Measurements from ENCODE around the gene MAP4K5.
"Not testable (repeated sequence)": the region's sequence is repeated elsewhere in the genome, so short reads cannot be mapped to it uniquely, and the experiment has no call there.

The MAP4K5 gene

DNA sequence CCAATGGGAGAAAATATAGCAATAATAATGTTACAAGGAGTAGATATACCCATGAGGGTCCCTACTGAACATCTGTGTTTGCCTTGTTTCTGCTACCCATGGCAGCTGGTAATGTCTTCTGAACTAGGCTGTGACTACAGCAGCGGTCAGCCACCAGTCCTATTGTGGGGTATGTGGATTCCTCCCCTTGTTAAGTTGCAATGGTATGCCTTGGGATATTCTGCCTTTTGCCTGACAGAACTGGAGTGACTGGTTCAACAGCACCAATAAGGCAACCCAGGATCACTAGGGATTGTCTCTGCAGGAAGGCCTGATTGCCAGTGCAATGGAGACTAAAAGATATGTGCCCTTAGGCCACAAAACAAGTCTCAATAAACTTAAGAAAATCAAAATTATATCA is 17.9 kb upstream of the MAP4K5 start:
- no peak for DNase-seq (ENCODE audit: extremely low read depth, insufficient read length)
- TF ChIP-seq, protein P1, sequence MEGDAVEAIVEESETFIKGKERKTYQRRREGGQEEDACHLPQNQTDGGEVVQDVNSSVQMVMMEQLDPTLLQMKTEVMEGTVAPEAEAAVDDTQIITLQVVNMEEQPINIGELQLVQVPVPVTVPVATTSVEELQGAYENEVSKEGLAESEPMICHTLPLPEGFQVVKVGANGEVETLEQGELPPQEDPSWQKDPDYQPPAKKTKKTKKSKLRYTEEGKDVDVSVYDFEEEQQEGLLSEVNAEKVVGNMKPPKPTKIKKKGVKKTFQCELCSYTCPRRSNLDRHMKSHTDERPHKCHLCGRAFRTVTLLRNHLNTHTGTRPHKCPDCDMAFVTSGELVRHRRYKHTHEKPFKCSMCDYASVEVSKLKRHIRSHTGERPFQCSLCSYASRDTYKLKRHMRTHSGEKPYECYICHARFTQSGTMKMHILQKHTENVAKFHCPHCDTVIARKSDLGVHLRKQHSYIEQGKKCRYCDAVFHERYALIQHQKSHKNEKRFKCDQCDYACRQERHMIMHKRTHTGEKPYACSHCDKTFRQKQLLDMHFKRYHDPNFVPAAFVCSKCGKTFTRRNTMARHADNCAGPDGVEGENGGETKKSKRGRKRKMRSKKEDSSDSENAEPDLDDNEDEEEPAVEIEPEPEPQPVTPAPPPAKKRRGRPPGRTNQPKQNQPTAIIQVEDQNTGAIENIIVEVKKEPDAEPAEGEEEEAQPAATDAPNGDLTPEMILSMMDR (IDR thresholded peaks at IDR 0.05; ENCODE audit: insufficient read depth, low read length, poor library complexity, severe bottlenecking), result no peak
- H3K27me3 ChIP-seq (replicated peaks; ENCODE audit: control insufficient read depth, insufficient read depth, low read length), result no peaks in the 10 kb centered on the region
- H3K36me3 ChIP-seq (ENCODE audit: control insufficient read depth, insufficient read depth, low read length), result no peaks in the 10 kb centered on the region
- no peak overlapping the region for H3K4me3 ChIP-seq (replicated peaks; ENCODE audit: low read depth, low read length)

DNA sequence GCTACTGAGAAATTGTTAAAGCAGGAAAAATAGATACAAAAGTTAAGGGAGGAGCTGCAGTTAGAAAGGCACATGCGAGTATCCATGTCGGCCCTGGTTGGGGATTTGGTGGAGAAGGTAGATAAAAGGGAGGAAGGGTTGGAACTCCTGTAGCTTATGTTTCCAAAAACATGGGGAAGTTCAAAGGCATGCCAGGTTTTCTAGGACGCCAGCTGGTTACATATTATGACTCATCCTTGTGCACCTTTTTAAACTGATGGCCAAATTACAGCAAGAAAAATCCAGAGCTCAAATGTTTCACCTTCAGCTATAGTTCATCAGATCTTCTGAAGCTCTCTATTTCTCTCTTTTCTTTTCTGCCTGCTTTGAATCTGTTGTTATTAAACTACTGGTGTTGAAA is 13.2 kb upstream of the MAP4K5 start:
- DNase-seq (ENCODE audit: extremely low read depth, insufficient read length), result no peak
- TF ChIP-seq, protein P1 (IDR thresholded peaks at IDR 0.05; ENCODE audit: insufficient read depth, low read length, poor library complexity, severe bottlenecking), result no peak

DNA sequence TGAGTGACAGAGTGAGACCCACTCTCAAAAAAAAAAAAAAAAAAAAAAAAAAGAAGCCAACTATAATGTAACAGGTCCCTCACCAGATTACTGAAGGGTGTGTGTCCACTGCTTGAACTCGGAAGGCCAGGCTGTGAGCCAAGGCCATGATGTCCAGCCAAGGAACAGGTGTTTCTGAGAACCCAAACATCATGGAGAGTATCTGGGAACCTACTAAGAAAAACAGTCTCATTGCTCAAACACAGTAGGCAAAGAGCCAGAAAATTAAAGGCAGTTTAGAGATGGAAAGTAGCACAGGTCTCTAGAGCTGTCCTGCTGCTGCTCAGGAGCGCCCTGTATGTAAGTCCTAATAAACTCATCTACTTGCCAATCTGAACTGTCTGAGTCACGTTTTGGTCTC is 12.5 kb upstream of the MAP4K5 start:
- TF ChIP-seq, protein P1 (IDR thresholded peaks at IDR 0.05; ENCODE audit: insufficient read depth, low read length, poor library complexity, severe bottlenecking), result no peak
- no peak overlapping the region for H3K4me3 ChIP-seq (replicated peaks; ENCODE audit: low read depth, low read length)
- no peaks in the 10 kb centered on the region for H3K36me3 ChIP-seq (ENCODE audit: control insufficient read depth, insufficient read depth, low read length)
- H3K27me3 ChIP-seq (replicated peaks; ENCODE audit: control insufficient read depth, insufficient read depth, low read length), result no peaks in the 10 kb centered on the region
- DNase-seq (ENCODE audit: extremely low read depth, insufficient read length), result no peak

More for the DNA sequence above, 13.2 kb upstream of the MAP4K5 start:
- no peaks in the 10 kb centered on the region for H3K27me3 ChIP-seq (replicated peaks; ENCODE audit: control insufficient read depth, insufficient read depth, low read length)
- H3K36me3 ChIP-seq (ENCODE audit: control insufficient read depth, insufficient read depth, low read length), result no peaks in the 10 kb centered on the region
- no peak overlapping the region for H3K4me3 ChIP-seq (replicated peaks; ENCODE audit: low read depth, low read length)

DNA sequence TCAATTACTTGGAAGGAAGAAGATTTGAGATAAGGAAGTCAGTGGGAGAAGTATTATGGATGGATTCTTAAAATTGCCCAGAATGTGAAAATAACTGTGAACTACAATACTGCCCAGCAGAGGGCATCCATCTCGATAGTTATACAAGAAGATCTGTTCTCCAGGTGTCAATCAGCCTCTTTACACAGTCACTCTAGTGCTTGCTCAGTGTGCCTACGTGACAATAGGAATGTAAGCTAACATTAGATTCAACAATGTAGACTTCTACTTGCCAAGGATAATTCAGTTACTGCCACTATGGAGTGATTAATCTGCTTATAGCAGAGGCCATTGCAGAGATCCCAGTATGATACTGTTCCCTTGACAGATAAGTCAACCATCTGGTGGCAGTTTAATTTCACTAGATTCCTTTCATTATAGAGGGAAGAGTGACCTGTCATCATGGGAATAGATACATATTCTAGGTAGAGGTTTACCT is 10.6 kb upstream of the MAP4K5 start:
- TF ChIP-seq, protein P1 (IDR thresholded peaks at IDR 0.05; ENCODE audit: insufficient read depth, low read length, poor library complexity, severe bottlenecking), result peak; percentile 67
- H3K27me3 ChIP-seq (replicated peaks; ENCODE audit: control insufficient read depth, insufficient read depth, low read length), result no peaks in the 10 kb centered on the region
- no peak overlapping the region for H3K4me3 ChIP-seq (replicated peaks; ENCODE audit: low read depth, low read length)
- DNase-seq (ENCODE audit: extremely low read depth, insufficient read length), result no peak
- no peaks in the 10 kb centered on the region for H3K36me3 ChIP-seq (ENCODE audit: control insufficient read depth, insufficient read depth, low read length)

DNA sequence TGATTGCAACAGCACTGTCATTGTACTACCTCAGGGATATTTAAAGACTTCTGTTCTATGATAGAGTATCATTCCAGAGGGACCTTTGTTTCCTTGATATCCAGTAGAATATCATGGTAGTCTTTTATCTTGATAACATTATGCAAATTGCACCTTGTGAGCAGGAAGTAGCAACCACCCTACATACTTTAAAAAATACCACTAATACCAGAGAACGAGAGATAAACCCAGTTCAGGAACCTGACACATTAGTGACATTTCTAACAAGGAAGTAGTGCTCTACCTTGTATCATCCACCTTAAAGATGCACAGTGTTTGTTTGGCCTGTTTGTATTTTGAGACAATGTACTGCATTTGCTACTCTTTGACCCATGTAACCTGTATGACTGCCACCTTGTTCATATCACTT is 8.8 kb upstream of the MAP4K5 start:
- Histone ChIP-seq H3K27me3 (replicated peaks; ENCODE audit: control insufficient read depth, insufficient read depth, low read length) (no peaks in the 10 kb centered on the region), H3K36me3 (ENCODE audit: control insufficient read depth, insufficient read depth, low read length) (no peaks in the 10 kb centered on the region), H3K4me3 (replicated peaks; ENCODE audit: low read depth, low read length) (no peak overlapping the region)
- TF ChIP-seq, protein P1 (IDR thresholded peaks at IDR 0.05; ENCODE audit: insufficient read depth, low read length, poor library complexity, severe bottlenecking), result no peak
- DNase-seq (ENCODE audit: extremely low read depth, insufficient read length), result no peak

DNA sequence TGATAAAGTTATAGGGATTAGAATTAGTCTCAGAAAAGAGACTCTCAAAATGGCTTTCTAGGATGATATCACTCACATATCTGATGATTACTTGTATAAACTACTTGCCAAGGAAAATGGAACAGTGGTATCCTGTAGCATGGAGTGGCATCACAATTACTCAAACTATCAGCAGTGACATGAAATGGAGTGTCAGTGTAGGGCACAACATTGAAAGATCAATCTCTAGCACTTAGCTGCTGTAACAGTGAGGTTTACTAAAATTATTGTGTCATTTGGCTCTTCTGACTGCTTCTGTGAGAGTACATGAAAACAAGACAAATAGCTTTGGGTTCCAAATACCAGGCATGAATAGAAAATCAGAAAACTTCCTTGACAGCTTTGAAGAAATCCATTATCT is 6.7 kb upstream of the MAP4K5 start:
- no peak for DNase-seq (ENCODE audit: extremely low read depth, insufficient read length)
- no peak overlapping the region for H3K4me3 ChIP-seq (replicated peaks; ENCODE audit: low read depth, low read length)
- no peaks in the 10 kb centered on the region for H3K36me3 ChIP-seq (ENCODE audit: control insufficient read depth, insufficient read depth, low read length)
- no peaks in the 10 kb centered on the region for H3K27me3 ChIP-seq (replicated peaks; ENCODE audit: control insufficient read depth, insufficient read depth, low read length)
- TF ChIP-seq, protein P1 (IDR thresholded peaks at IDR 0.05; ENCODE audit: insufficient read depth, low read length, poor library complexity, severe bottlenecking), result no peak

DNA sequence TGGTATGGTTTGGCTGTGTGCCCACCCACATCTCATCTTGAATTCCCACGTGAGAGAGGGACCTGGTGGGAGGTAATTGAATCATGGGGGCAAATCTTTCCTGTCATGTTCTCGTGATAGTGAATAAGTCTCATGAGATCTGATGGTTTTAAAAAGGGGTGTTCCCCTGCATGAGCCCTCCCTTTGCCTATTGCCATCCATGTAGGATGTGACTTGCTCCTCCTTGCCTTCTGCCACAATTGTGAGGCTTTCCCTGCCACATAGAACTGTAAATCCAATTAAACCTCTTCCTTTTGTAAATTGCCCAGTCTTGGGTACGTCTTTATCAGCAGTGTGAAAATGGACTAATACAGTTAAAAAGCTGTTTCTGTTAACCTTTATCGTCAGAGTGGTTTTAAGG is 5.7 kb upstream of the MAP4K5 start:
- DNase-seq (ENCODE audit: extremely low read depth, insufficient read length); H3K27me3 ChIP-seq (replicated peaks; ENCODE audit: control insufficient read depth, insufficient read depth, low read length); H3K36me3 ChIP-seq (ENCODE audit: control insufficient read depth, insufficient read depth, low read length); H3K4me3 ChIP-seq (replicated peaks; ENCODE audit: low read depth, low read length): not testable (repeated sequence)
